D721Med (cell line): ENCODE measurements around the gene FOXC2.

Source experiments
- DNase-seq: peaks from one replicate; pipeline ENCODE4 v3.0.0; 2011; ENCODE audit warnings: low spot score; ENCODE audit not compliant: insufficient read length
- FAIRE-seq: peaks from 2 replicates; lab custom pipeline; 2011; peaks lifted over from hg19 to GRCh38; lab: Jason Lieb, UNC
- CTCF ChIP-seq: IDR thresholded peaks from 2 replicates; pipeline ENCODE4 v1.5.1; 2012; ENCODE audit warnings: mild to moderate bottlenecking, control low read depth; ENCODE audit not compliant: insufficient read depth; ENCODE audit errors: missing control alignments

Gene FOXC2

GRCh38 chr16:86601356-86601755 is 34.7 kb downstream of the FOXC2 start:
- FAIRE-seq (no peak), DNase-seq (no peak)

GRCh38 chr16:86602521-86602920 is 35.9 kb downstream of the FOXC2 start:
- FAIRE-seq: no peak
- TF ChIP-seq CTCF: no peak
- no peak for DNase-seq

More at GRCh38 chr16:86601356-86601755, 34.7 kb downstream of the FOXC2 start:
- TF ChIP-seq CTCF: no peak

GRCh38 chr16:86604436-86605193 is 38.0 kb downstream of the FOXC2 start:
- FAIRE-seq (no peak), DNase-seq (no peak)
- TF ChIP-seq CTCF: no peak

GRCh38 chr16:86605950-86606349 is 39.3 kb downstream of the FOXC2 start:
- no peak for FAIRE-seq
- DNase-seq: no peak
- TF ChIP-seq CTCF: no peak

DNA sequence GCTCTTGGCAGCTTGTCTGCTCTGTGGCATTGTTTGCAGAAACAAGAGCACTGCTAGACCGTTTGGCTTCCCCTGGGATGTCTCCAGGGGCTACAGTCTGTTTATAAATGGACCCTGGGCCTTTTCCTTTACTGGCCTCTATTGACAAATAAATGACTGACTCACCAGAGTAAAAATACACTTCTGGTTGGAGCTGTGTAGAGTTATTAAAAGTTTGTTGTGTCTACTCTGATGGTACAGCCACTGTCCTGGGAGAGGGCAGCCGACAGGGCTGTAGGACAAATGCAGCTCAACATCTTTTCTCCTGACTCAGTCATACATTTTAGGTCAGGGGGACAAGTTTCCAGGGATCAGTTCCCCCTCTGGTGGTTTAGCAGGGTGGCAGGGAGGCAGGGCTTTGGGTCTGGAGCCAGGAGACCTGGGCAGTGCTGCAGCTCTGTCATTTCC is 41.7 kb downstream of the FOXC2 start:
- no peak for TF ChIP-seq CTCF
- FAIRE-seq (no peak), DNase-seq (no peak)

DNA sequence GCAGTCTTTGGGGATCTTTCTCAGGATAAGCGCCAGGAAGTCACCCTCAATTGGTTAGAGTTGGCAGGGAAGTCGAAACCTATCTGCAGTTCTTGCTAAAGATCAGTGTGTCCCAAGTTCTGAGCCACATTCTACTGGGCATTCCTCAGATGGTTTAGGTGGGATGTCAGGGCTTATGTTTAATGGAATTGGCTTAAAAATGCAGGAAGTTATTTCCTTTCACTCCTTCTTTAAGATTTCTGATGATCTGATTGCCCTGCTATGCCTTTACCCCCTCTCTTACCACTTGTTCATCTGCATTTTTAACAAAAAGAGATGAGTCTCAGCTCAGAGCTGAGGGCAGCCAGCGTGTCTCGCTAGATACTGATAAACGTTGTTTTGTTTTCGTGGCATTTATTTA is 42.5 kb downstream of the FOXC2 start:
- DNase-seq (no peak), FAIRE-seq (no peak)
- no peak for TF ChIP-seq CTCF

DNA sequence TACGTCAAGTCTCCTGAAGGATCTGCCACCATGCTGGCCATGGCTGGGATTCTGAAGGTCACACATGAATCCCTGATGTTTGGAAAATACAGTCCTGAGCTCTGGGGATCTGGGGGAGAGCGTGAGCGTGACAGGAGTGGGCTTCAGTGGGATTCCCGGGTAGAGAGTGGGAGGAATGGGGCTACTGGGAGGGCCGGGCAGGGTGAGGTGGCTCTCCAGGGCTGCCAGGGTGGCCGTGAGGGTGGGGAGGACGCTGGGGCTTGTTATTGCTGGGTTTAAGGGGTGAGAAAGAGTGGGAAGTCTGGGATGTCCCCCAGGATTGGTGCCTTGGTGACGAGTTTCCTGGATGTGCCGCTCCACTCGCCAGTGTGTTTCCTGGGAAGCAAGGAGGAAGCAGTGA is 43.0 kb downstream of the FOXC2 start:
- DNase-seq (no peak), FAIRE-seq (no peak)
- TF ChIP-seq CTCF: no peak
